A172 (cell line): ENCODE measurements around the gene SZRD1. TPM values are rescaled to one million over a fixed set of nuclear protein-coding genes. Genes with fewer than 3 reads are reported as not detected.

Source experiments
- DNase-seq: peaks from one replicate; pipeline ENCODE4 v3.0.0-alpha.2; 2015; ENCODE audit warnings: low spot score
- total RNA-seq: library from RNA; depleted of rRNA; stranded (reverse); fragments of >200 nt; shearing (Covaris generic); gene quantifications from 2 replicates; pipeline ENCODE4 v1.2.3, GENCODE V29; 2014

Gene SZRD1
- total RNA-seq, 1 experiment from 2014 or later, result 72.9 TPM

- peak; percentile 75 for DNase-seq
These were observed 371 bp downstream of the SZRD1 start for GRCh38 chr1:16367258-16367967.

- peak; percentile 70 for DNase-seq
These were observed 1.2 kb downstream of the SZRD1 start for GRCh38 chr1:16367968-16368890.

DNA sequence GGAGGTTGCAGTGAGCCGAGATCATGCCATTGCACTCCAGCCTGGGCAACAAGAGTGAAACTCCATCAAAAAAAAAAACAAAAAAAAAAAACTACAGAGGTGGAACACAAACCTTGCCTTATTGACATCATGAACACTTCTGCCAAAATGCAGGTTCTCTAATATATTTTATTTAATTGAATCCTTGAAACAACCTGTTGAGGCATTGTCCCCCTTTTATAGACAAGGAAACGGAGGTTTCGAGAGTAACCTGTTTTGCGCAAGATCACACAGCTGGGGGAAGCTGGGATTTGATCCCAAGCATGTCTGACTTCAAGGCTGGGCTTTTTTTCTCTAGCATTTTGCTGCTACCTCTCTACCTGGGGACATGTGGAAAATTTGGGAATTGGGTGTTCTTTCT, 2.8 kb downstream of the SZRD1 start:
- no peak for DNase-seq

DNA sequence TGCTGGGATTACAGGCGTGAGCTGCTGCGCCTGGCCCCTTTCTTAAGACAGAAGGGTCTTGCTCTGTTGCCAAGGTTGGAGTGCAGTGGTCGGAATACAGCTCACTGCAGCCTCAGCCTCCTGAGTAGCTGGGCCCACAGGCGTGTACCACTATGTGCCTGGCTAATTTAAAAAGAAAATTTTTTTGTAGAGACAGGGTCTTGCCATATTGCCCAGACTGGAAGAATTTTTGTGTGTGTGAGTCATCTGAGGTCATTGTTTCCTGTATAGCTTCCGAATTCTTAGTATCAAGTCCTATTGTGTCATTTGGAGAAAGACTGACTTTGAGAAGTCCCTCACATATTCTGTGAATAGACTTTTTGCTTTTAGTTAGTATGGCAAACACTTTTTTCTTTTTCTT, 4.7 kb downstream of the SZRD1 start:
- DNase-seq, result peak; percentile 64

GRCh38 chr1:16372535-16373285, 5.7 kb downstream of the SZRD1 start:
- no peak for DNase-seq

DNA sequence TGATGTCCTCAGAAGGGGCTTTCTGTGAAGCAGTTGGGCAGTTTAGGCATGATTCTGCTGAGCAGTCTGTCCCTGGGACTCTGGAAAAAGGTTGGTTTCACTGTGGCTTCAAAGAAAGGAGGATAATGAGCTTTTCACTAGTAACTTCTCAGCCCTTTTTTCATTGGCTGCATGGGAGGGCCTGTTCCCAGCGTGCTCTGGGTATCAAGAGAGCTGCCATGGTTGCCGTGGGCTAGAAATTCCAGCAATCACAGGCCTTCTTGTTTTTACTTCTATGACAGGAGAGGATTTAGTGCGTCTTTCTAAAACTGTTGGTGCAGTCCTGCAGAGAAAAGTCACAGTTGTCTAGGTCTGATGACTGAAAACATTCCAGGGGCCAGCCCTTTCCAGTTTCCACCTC, 7.2 kb downstream of the SZRD1 start:
- no peak for DNase-seq

DNA sequence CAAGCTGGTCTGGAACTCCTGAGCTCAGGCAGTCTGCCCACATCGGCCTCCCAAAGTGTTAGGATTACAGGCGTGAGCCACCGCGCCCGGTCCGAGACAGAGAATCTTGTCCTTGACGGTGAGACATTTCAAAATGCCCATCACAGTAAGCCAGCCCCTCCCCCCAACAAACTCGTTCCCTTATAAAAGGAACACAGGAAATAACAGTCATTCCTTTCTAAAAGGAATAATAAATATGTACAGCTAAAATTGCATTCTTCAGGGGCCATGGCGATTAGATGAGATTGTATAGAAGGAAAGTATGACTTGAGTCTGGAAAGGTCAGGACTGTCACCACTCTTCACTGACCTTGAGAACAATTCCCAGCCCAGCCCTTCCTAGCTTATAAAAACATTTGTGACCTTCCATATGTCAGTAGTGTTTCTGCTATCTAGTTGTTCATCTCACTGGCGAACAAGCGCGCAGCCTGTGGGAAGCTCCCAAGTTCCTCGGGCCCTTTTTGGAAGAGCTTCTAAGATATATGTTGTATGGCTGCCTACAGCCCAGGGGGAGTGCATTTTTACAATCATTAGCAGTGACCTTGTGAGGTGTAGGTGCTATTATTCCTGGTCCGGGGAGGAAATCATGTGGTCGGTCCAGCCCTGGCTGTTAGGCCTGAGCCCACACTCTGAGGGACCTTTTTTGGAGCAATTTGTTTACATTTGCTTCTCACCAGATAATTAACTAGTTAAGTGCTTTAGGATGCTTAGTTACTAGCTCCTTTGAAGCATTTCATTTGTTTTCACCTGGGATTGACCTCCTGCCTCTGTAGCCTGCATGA, 8.7 kb downstream of the SZRD1 start:
- DNase-seq, result peak; percentile 82

GRCh38 chr1:16376971-16377370, 9.9 kb downstream of the SZRD1 start:
- DNase-seq, result no peak

DNA sequence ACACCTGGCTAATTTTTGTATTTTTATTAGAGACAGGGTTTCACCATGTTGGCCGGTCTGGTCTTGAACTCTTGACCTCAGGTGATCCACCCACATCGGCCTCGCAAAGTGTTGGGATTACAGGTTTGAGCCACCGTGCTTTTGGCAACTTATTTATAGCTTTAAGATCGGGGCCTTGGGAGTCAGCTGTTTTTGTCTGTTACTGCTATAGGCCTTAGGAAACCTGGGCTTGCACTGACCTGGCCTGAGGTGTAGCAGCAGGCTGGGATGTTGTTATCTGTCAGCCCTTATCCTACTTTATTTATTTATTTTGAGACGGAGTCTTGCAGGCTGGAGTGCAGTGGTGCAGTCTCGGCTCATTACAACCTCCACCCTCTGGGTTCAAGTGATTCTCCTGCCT, 11.4 kb downstream of the SZRD1 start:
- no peak for DNase-seq

- DNase-seq, result no peak
These were observed 13.8 kb downstream of the SZRD1 start for GRCh38 chr1:16380868-16381267.

DNA sequence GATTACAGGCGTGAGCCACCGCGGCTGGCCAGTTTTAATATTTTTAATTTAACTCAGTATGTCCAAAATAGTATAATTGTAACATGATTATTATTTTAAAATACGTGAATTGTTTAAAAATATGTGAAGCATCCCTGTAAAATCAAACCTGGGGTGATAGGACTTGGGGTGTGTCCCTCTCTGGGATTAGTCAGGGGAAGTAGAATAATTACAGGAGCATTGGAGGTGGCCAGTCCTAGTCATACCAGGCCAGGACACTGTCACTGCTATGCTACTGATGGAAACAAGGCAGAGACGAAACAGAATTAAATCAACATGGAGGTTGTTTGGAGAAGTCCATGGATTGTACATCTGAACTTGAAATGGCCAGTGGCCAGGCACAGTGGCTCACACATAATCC, 16.8 kb downstream of the SZRD1 start:
- peak; percentile 52 for DNase-seq

- DNase-seq, result no peak
These were observed 18.8 kb downstream of the SZRD1 start for GRCh38 chr1:16385659-16386453.

DNA sequence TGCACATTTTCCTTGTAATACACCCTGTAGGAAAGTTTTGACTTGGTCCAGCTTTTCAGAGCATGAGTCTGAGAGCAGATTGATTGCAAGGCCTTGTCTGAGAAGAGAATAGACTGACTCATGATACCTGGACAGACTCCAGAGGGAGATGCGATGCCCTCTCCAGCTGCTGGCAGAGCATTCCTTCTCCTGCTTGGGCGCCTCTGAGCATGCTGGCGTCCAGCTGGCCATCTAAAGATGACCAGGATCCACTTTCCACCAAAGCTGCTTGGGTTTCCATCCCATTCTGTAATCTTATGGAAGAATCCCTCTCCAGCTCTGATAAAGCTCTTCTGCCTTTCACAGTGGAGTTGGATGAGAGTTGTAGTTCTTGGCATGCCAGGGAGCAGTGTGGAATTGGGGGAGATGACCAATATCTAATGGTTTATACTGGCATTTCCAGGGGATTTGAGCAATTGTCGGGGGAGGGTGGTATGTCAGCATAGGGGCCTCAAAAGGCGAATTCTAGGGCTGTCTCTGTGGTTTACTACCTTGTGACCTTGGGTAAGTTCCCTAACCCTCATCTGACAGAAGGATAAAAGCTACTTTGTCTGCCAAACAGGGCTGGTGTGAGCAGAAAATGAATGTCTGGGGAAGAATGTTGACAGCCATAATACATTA, 19.5 kb downstream of the SZRD1 start:
- peak; percentile 90 for DNase-seq

- DNase-seq, result no peak
These were observed 20.5 kb downstream of the SZRD1 start for GRCh38 chr1:16387201-16388188.

DNA sequence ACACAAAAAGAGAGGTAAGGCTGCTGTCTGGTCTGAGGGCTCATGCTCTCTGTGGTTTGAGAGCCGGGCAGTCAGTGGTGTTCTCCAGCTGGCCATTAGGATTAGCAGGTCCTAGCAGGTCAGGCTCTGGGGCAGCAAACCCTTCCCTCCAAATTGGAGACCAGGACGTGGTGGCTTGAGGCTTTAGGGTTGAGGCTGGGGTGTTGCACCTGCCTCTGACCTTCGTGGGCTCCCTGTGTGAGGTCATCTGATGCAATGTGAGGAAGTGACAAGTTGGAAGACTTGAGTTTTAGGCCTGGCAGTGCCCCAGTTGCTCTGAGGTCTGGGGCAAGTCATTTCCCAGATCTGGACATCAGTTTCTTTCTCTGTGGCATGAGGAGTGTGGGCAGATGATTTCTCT, 24.4 kb downstream of the SZRD1 start:
- DNase-seq, result no peak

DNA sequence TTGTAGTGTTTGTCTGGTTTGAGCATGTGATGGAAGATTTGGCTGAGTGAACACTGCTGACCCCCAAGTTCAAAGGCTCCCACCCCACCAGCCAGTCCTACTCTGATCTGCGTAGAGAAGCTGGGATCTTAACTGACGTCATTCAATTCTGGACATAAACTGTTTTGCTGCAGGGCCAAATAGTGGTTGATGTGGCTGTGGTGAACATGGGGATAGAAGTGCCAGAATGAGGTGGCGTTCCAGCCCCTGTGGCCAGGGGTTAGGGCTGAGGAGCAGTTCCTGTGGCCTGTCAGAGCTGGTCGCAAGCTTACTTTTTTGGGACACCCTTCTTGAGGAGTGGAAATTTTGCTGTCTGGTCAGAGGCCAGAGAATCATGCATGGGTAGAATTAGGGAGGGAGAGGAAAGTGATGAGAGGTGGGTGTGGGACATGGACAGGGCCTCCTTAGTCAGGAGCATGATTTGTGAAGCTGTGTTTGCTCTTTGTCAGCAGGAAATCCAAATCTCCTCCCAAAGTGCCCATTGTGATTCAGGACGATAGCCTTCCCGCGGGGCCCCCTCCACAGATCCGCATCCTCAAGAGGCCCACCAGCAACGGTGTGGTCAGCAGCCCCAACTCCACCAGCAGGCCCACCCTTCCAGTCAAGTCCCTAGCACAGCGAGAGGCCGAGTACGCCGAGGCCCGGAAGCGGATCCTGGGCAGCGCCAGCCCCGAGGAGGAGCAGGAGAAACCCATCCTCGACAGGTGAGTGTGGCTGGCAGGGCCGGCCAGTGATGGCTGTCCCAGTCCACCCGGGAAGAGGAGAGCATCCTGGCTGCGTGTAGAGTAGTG, 25.9 kb downstream of the SZRD1 start:
- DNase-seq, result no peak

GRCh38 chr1:16393570-16394521, 26.8 kb downstream of the SZRD1 start:
- DNase-seq, result no peak
